ENCODE measurements around the gene TRIM71.
"Not testable (repeated sequence)": the region's sequence is repeated elsewhere in the genome, so short reads cannot be mapped to it uniquely, and the experiment has no call there.

DNA sequence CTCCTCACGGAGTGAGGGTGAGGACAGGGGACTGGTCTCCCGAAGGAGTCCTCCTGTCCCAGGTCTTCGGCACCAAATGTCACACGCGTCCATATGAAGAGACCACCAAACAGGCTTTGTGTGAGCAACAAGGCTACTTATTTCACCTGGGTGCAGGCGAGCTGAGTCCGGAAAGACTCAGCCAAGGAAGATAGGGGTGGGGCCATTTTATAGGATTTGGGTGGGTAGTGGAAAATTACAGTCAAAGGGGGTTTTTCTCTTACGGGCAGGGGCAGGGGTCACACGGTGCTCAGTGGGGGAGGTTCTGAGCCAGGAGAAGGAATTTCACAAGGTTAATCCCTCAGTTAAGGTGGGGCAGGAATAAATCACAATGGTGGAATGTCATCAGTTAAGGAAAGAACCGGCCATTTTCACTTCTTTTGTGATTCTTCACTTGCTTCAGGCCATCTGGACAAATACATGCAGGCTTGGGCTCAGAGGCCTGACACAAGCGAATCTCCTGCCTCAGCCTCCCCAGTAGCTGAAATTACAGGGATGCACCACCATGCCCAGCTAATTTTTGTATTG is 21.3 kb upstream of the TRIM71 start:
- TF ChIP-seq, protein P1, sequence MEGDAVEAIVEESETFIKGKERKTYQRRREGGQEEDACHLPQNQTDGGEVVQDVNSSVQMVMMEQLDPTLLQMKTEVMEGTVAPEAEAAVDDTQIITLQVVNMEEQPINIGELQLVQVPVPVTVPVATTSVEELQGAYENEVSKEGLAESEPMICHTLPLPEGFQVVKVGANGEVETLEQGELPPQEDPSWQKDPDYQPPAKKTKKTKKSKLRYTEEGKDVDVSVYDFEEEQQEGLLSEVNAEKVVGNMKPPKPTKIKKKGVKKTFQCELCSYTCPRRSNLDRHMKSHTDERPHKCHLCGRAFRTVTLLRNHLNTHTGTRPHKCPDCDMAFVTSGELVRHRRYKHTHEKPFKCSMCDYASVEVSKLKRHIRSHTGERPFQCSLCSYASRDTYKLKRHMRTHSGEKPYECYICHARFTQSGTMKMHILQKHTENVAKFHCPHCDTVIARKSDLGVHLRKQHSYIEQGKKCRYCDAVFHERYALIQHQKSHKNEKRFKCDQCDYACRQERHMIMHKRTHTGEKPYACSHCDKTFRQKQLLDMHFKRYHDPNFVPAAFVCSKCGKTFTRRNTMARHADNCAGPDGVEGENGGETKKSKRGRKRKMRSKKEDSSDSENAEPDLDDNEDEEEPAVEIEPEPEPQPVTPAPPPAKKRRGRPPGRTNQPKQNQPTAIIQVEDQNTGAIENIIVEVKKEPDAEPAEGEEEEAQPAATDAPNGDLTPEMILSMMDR (IDR thresholded peaks at IDR 0.05): not testable (repeated sequence)
- TF ChIP-seq POLR2AphosphoS5 (IDR thresholded peaks at IDR 0.05; ENCODE audit: low read depth, low read length); REST (IDR thresholded peaks at IDR 0.05; ENCODE audit: insufficient read depth in 1 of 2, low read depth in 2 of 2, low read length in 1 of 2): not testable (repeated sequence)

Data from Panc1 (cell line).